ENCODE data around the gene CLDN8. TPM values are rescaled to one million over a fixed set of nuclear protein-coding genes. Genes with fewer than 3 reads are reported as not detected.

Gene CLDN8
- total RNA-seq, 1 experiment from 2014 or later = 0.45 TPM

DNA sequence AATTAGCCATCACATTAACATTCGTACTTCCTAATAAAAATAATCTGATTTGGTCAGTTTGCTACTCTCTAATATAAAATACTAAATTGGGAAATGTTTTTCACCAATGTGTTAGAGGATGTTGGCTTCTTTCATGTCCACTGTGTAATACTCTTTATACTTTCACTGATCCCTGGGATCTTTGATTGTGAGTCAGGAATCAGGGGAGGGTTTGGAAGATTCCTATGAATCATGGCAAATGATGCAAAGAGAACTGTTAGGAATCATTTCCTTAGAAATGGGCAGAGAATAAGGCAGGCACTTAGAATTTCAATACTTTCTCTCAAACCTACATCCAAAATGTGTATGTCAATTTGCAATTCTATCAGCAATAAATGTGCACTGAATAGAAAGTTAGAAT is 35.9 kb upstream of the CLDN8 start:
- DNase-seq = no peak
- TF ChIP-seq, protein P1, sequence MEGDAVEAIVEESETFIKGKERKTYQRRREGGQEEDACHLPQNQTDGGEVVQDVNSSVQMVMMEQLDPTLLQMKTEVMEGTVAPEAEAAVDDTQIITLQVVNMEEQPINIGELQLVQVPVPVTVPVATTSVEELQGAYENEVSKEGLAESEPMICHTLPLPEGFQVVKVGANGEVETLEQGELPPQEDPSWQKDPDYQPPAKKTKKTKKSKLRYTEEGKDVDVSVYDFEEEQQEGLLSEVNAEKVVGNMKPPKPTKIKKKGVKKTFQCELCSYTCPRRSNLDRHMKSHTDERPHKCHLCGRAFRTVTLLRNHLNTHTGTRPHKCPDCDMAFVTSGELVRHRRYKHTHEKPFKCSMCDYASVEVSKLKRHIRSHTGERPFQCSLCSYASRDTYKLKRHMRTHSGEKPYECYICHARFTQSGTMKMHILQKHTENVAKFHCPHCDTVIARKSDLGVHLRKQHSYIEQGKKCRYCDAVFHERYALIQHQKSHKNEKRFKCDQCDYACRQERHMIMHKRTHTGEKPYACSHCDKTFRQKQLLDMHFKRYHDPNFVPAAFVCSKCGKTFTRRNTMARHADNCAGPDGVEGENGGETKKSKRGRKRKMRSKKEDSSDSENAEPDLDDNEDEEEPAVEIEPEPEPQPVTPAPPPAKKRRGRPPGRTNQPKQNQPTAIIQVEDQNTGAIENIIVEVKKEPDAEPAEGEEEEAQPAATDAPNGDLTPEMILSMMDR (IDR thresholded peaks at IDR 0.05; ENCODE audit: unreplicated experiment) = no peak
- CTCF ChIA-PET = no interaction called here
- Mint-ChIP-seq H3K36me3 (ENCODE audit: insufficient read depth, unreplicated experiment) (no peaks in the 10 kb centered on the region), H3K27ac (ENCODE audit: unreplicated experiment) (no peak overlapping the region), H3K9me3 (ENCODE audit: low read depth, unreplicated experiment) (no peaks in the 10 kb centered on the region), H3K27me3 (ENCODE audit: unreplicated experiment) (no peaks in the 10 kb centered on the region), H3K4me1 (ENCODE audit: low read depth, unreplicated experiment) (peaks cover 9% of the 10 kb centered on the region), H3K4me3 (ENCODE audit: low read depth, unreplicated experiment) (no peak overlapping the region)
- intact Hi-C loops (cut with micrococcal nuclease; ENCODE audit: unreplicated experiment) = no loop called here
- no TSS peak for BruUV-seq (replicated peaks)

DNA sequence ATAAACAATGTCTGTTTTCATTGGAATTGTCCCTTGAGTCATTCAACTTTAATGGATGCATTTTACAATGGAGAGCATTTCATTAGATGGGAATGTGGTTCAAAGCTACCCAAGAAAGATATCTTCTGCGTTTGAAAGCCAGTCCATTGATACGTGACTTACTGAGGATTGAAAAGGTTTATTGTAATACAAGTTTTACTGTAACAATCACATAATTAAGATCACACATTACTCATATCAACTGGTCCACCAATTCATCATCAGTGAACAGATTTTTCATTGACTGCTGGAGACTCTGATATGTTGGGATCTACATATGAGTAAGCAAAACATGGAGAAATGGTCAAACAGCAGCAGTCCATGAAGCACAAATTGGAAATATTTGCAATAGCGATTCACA is 34.0 kb upstream of the CLDN8 start:
- H3K4me3 Mint-ChIP-seq (ENCODE audit: low read depth, unreplicated experiment) = no peak overlapping the region
- no peak overlapping the region for H3K27ac Mint-ChIP-seq (ENCODE audit: unreplicated experiment)
- no peaks in the 10 kb centered on the region for H3K9me3 Mint-ChIP-seq (ENCODE audit: low read depth, unreplicated experiment)
- no peaks in the 10 kb centered on the region for H3K36me3 Mint-ChIP-seq (ENCODE audit: insufficient read depth, unreplicated experiment)
- CTCF ChIA-PET = no interaction called here
- TF ChIP-seq, protein P1 (IDR thresholded peaks at IDR 0.05; ENCODE audit: unreplicated experiment) = no peak
- H3K27me3 Mint-ChIP-seq (ENCODE audit: unreplicated experiment) = no peaks in the 10 kb centered on the region
- no peaks in the 10 kb centered on the region for H3K4me1 Mint-ChIP-seq (ENCODE audit: low read depth, unreplicated experiment)
- no peak for DNase-seq
- BruUV-seq (replicated peaks) = no TSS peak
- intact Hi-C loops (cut with micrococcal nuclease; ENCODE audit: unreplicated experiment) = no loop called here

DNA sequence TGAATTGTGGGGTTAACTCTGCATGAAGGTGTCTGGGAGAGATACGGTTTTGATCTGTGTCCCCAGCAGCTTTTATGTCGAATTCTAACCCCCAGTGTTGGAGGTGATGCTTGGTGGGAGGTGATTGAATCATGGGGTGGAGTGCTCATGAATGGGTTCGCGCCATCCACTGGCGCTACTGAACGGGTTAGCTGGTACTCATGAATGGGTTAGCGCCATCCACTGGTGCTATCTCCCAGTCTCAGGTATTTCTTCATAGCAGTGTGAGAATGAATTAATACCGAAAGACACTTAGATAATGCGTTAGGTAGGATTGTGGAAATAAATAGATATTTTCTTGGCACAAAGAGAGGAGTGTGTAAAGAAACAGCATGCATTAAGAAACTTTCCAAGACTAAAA is 32.9 kb upstream of the CLDN8 start:
- no TSS peak for BruUV-seq (replicated peaks)
- Mint-ChIP-seq H3K4me3 (ENCODE audit: low read depth, unreplicated experiment) (no peak overlapping the region), H3K36me3 (ENCODE audit: insufficient read depth, unreplicated experiment) (no peaks in the 10 kb centered on the region), H3K9me3 (ENCODE audit: low read depth, unreplicated experiment) (no peaks in the 10 kb centered on the region), H3K27ac (ENCODE audit: unreplicated experiment) (no peak overlapping the region), H3K27me3 (ENCODE audit: unreplicated experiment) (no peaks in the 10 kb centered on the region), H3K4me1 (ENCODE audit: low read depth, unreplicated experiment) (no peaks in the 10 kb centered on the region)
- intact Hi-C loops (cut with micrococcal nuclease; ENCODE audit: unreplicated experiment) = no loop called here
- TF ChIP-seq, protein P1 (IDR thresholded peaks at IDR 0.05; ENCODE audit: unreplicated experiment) = no peak
- CTCF ChIA-PET = no interaction called here
- DNase-seq = no peak

DNA sequence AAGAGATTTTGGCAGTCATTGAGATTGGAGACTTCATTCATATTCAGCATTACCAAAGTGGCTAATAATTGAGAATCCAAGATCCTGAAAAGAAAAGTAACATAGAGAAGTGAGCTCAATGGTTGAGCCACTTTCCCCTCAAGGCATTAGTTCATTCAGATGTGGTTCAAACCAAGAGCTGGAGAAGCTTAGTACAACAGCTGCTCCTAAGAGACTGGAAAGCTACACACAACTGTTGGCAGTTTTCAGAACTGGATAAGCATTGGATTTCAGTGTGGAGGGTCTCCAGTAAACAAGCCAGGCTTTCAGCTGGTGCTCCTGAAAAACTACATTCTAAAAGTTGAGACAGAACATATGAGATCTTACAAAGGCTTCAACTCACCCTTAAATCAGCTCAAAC is 29.2 kb upstream of the CLDN8 start:
- CTCF ChIA-PET = no interaction called here
- no peaks in the 10 kb centered on the region for H3K36me3 Mint-ChIP-seq (ENCODE audit: insufficient read depth, unreplicated experiment)
- no peak for DNase-seq
- H3K9me3 Mint-ChIP-seq (ENCODE audit: low read depth, unreplicated experiment) = no peaks in the 10 kb centered on the region
- no peak overlapping the region for H3K4me3 Mint-ChIP-seq (ENCODE audit: low read depth, unreplicated experiment)
- H3K27ac Mint-ChIP-seq (ENCODE audit: unreplicated experiment) = no peak overlapping the region
- H3K27me3 Mint-ChIP-seq (ENCODE audit: unreplicated experiment) = no peaks in the 10 kb centered on the region
- TF ChIP-seq, protein P1 (IDR thresholded peaks at IDR 0.05; ENCODE audit: unreplicated experiment) = no peak
- H3K4me1 Mint-ChIP-seq (ENCODE audit: low read depth, unreplicated experiment) = no peaks in the 10 kb centered on the region
- no TSS peak for BruUV-seq (replicated peaks)
- intact Hi-C loops (cut with micrococcal nuclease; ENCODE audit: unreplicated experiment) = no loop called here

DNA sequence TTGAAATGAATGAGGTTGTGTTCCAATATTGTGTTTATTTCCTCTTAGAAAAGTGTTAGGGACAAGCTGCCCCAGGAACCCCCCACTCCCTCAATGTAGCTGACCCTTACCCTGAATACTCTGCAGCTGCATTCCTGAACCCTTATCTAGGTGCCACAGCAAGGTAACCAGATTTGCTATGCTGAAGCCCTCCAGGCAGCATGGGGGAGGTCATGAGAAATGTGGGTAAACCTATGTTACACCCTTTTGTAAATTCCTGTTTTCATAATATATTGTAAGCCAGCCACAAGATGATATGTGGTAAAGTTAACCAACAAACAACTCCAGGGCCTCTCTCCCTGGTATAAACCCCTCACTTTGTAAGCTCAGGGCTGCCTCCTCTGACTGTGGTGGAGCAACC is 27.8 kb upstream of the CLDN8 start:
- no TSS peak for BruUV-seq (replicated peaks)
- no peak for DNase-seq
- intact Hi-C loops (cut with micrococcal nuclease; ENCODE audit: unreplicated experiment) = no loop called here
- H3K27me3 Mint-ChIP-seq (ENCODE audit: unreplicated experiment) = no peaks in the 10 kb centered on the region
- H3K36me3 Mint-ChIP-seq (ENCODE audit: insufficient read depth, unreplicated experiment) = no peaks in the 10 kb centered on the region
- TF ChIP-seq, protein P1 (IDR thresholded peaks at IDR 0.05; ENCODE audit: unreplicated experiment) = no peak
- H3K9me3 Mint-ChIP-seq (ENCODE audit: low read depth, unreplicated experiment) = no peaks in the 10 kb centered on the region
- H3K27ac Mint-ChIP-seq (ENCODE audit: unreplicated experiment) = no peak overlapping the region
- no peaks in the 10 kb centered on the region for H3K4me1 Mint-ChIP-seq (ENCODE audit: low read depth, unreplicated experiment)
- H3K4me3 Mint-ChIP-seq (ENCODE audit: low read depth, unreplicated experiment) = no peak overlapping the region
- CTCF ChIA-PET = no interaction called here

Measured in Calu3 (cell line).